SK-N-SH treated with all-trans-retinoic acid at 6 μM for 48 hours (cell line): ENCODE data around the gene NID1.

Experiments used
- CREB5 ChIP-seq: fragments of 250-450 bp; sonication (Bioruptor Pico); IDR thresholded peaks from 2 replicates; pipeline ENCODE4 v1.5.1; 2020; ENCODE audit warnings: low read depth, mild to moderate bottlenecking, moderate library complexity
- CSDC2 ChIP-seq: fragments of 250-450 bp; sonication (Bioruptor Pico); IDR thresholded peaks from 2 replicates; pipeline ENCODE4 v1.5.0; 2020; ENCODE audit warnings: mild to moderate bottlenecking, moderate library complexity
- CSRNP3 ChIP-seq: fragments of 250-450 bp; sonication (Bioruptor Pico); IDR thresholded peaks from 2 replicates; pipeline ENCODE4 v1.5.1; 2021; ENCODE audit warnings: mild to moderate bottlenecking, moderate library complexity
- GLIS3 ChIP-seq: fragments of 250-450 bp; sonication (Bioruptor Pico); IDR thresholded peaks from 2 replicates; pipeline ENCODE4 v1.5.0; 2020; ENCODE audit warnings: mild to moderate bottlenecking, moderate library complexity
- OSR1 ChIP-seq: fragments of 250-450 bp; sonication (Bioruptor Pico); IDR thresholded peaks from 2 replicates; pipeline ENCODE4 v1.8.0; 2022; ENCODE audit warnings: moderate library complexity, mild to moderate bottlenecking, inconsistent platforms
- PATZ1 ChIP-seq: fragments of 250-450 bp; sonication (Bioruptor Pico); IDR thresholded peaks from 2 replicates; pipeline ENCODE4 v1.8.0; 2020; ENCODE audit warnings: mild to moderate bottlenecking, moderate library complexity, borderline replicate concordance
- RARB ChIP-seq: fragments of 250-450 bp; sonication (Bioruptor Pico); IDR thresholded peaks from 2 replicates; pipeline ENCODE4 v1.8.0; 2021; ENCODE audit warnings: mild to moderate bottlenecking, moderate library complexity
- TOX ChIP-seq: fragments of 250-450 bp; sonication (Bioruptor Pico); IDR thresholded peaks from 2 replicates; pipeline ENCODE4 v1.8.0; 2021; ENCODE audit warnings: mild to moderate bottlenecking, moderate library complexity, borderline replicate concordance
- ZNF565 ChIP-seq: fragments of 450-650 bp; formaldehyde crosslinking; conservative IDR thresholded peaks from 2 replicates; pipeline ENCODE4 v1.5.0; 2020; ENCODE audit warnings: low read depth, mild to moderate bottlenecking, moderate library complexity

GRCh38 chr1:236084386-236084730 is 19.5 kb upstream of the NID1 start:
- TF ChIP-seq ZNF565 (CRISPR knock-in tag) = no peak
- TF ChIP-seq PATZ1 (CRISPR knock-in tag) = no peak
- no peak for TF ChIP-seq CREB5 (CRISPR knock-in tag)
- TF ChIP-seq RARB (CRISPR knock-in tag) = no peak
- no peak for TF ChIP-seq GLIS3 (CRISPR knock-in tag)
- TF ChIP-seq TOX (CRISPR knock-in tag) = no peak
- no peak for TF ChIP-seq CSRNP3 (CRISPR knock-in tag)
- no peak for TF ChIP-seq OSR1 (CRISPR knock-in tag)
- no peak for TF ChIP-seq CSDC2 (CRISPR knock-in tag)
